Ascending aorta (tissue), 2 donors: ENCODE results near the gene AQP6. TPM values are rescaled to one million over a fixed set of nuclear protein-coding genes. Genes with fewer than 3 reads are reported as not detected.

Source experiments
- DNase-seq, 2 donors: peaks; one replicate each; pipeline ENCODE4 v3.0.0-alpha.2; 2019; ENCODE audit warnings: low spot score in 2 of 2
- H3K27ac ChIP-seq, 2 donors: fragments of 200-600 bp; sonication (generic); one replicate each; pipeline ENCODE4 v1.5.1; 2016 to 2017; ENCODE audit warnings: mild to moderate bottlenecking in 1 of 2
- H3K27me3 ChIP-seq: fragments of 200-600 bp; sonication (generic); one replicate; pipeline ENCODE4 v1.5.1; 2017
- H3K36me3 ChIP-seq, 2 donors: fragments of 200-600 bp; sonication (generic); one replicate each; pipeline ENCODE4 v1.5.1; 2016
- H3K4me1 ChIP-seq, 2 donors: fragments of 200-600 bp; sonication (generic); one replicate each; pipeline ENCODE4 v1.5.1; 2016 to 2017; ENCODE audit warnings: mild to moderate bottlenecking in 1 of 2
- H3K4me3 ChIP-seq, 2 donors: fragments of 200-600 bp; sonication (generic); one replicate each; pipeline ENCODE4 v1.5.1; 2016 to 2017; ENCODE audit warnings: mild to moderate bottlenecking in 1 of 2
- H3K9me3 ChIP-seq, 2 donors: fragments of 200-600 bp; sonication (generic); one replicate each; pipeline ENCODE4 v1.5.1; 2016
- CTCF ChIP-seq, 3 experiments: fragments of 200-600 bp in 2 of 3; fragments of 450-650 bp in 1 of 3; sonication (generic) in 2 of 3; IDR thresholded peaks; one replicate each; pipeline ENCODE4 v1.5.1; 2016 to 2019; ENCODE audit warnings: antibody characterized with exemption in 3 of 3, mild to moderate bottlenecking in 1 of 3, moderate library complexity in 1 of 3
- intact Hi-C: fragments of 100-400 bp; cut with DNase I; formaldehyde crosslinking; loops from one replicate; pipeline ENCODE4 v1.15.1; 2023
- total RNA-seq: library from RNA; depleted of rRNA; stranded (reverse); fragments of >200 nt; gene quantifications from one replicate; pipeline ENCODE4 v1.1.0, GENCODE V29; 2016

AQP6 gene
- total RNA-seq, 1 donor from 2014 or later: not detected

- H3K27ac ChIP-seq: no peak overlapping the region
- no peak for DNase-seq
- TF ChIP-seq CTCF (IDR thresholded peaks at IDR 0.05): no peak
- intact Hi-C loops: loop anchor here (2.0 to 10.0 kb wide), 2 partner anchors 98 to 200 kb away; partner anchors contain the start of gene CERS5
- H3K27me3 ChIP-seq: no peaks in the 10 kb centered on the region
- H3K36me3 ChIP-seq: no peaks in the 10 kb centered on the region
- H3K9me3 ChIP-seq: no peaks in the 10 kb centered on the region
- peaks cover 0 to 23% of the 10 kb centered on the region in 2 donors for H3K4me1 ChIP-seq
- H3K4me3 ChIP-seq: no peak overlapping the region
Measured at GRCh38 chr12:49964849-49965624, 7.7 kb upstream of the AQP6 start.

DNA sequence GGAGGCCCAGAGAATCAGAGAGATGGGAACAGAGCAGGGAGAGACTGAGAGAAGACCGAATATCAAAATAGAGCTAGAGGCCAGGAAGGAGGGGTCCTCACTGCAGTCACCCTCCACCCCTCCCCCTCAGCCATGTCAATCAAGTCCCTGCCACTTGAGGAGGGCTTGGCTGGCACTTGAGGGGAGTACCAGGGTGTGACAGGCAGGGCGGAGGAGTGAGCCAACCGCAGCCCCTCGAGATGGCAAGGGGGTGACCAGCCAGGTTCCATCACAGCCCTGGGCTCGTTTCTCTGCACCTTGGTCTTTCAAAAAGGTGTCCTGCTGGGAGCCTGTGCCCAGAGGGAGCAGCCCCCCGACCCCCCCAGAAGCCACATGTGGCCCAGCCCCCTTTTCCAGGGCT lies 6.9 kb upstream of the AQP6 start:
- Histone ChIP-seq H3K27me3 (no peaks in the 10 kb centered on the region), H3K4me3 (no peak overlapping the region), H3K4me1 (peaks cover 0 to 21% of the 10 kb centered on the region in 2 donors), H3K27ac (no peak overlapping the region), H3K36me3 (no peaks in the 10 kb centered on the region), H3K9me3 (no peaks in the 10 kb centered on the region)
- no peak for TF ChIP-seq CTCF (IDR thresholded peaks at IDR 0.05)
- intact Hi-C loops: loop anchor here (2.0 to 10.0 kb wide), 4 partner anchors 91 to 199 kb away; partner anchors contain the start of genes ASIC1 and CERS5
- no peak for DNase-seq

GRCh38 chr12:49966511-49967041 lies 6.2 kb upstream of the AQP6 start:
- H3K27ac ChIP-seq: no peak overlapping the region
- no peak for DNase-seq
- intact Hi-C loops: loop anchor here (2.0 to 10.0 kb wide), 3 partner anchors 90 to 198 kb away; partner anchors contain the start of genes ASIC1 and CERS5

GRCh38 chr12:49967042-49967776 lies 5.5 kb upstream of the AQP6 start:
- H3K36me3 ChIP-seq: no peaks in the 10 kb centered on the region
- H3K4me1 ChIP-seq: peaks cover 0 to 17% of the 10 kb centered on the region in 2 donors
- H3K27ac ChIP-seq: no peak overlapping the region
- H3K27me3 ChIP-seq: no peaks in the 10 kb centered on the region
- H3K4me3 ChIP-seq: peak overlapping the region; percentile 44 to 51
- DNase-seq: peak; percentile 36 to 91
- intact Hi-C loops: loop anchor here (2.0 to 10.0 kb wide), 3 partner anchors 90 to 198 kb away; partner anchors contain the start of genes ASIC1 and CERS5
- TF ChIP-seq CTCF (IDR thresholded peaks at IDR 0.05): peak; percentile 76 to 95 (median 83)
- H3K9me3 ChIP-seq: no peaks in the 10 kb centered on the region

More at GRCh38 chr12:49966511-49967041, 6.2 kb upstream of the AQP6 start:
- TF ChIP-seq CTCF (IDR thresholded peaks at IDR 0.05): no peak
- no peaks in the 10 kb centered on the region for H3K27me3 ChIP-seq
- no peaks in the 10 kb centered on the region for H3K36me3 ChIP-seq
- H3K9me3 ChIP-seq: no peaks in the 10 kb centered on the region
- H3K4me1 ChIP-seq: peaks cover 0 to 17% of the 10 kb centered on the region in 2 donors
- no peak overlapping the region for H3K4me3 ChIP-seq

- Histone ChIP-seq H3K9me3 (no peaks in the 10 kb centered on the region), H3K27ac (no peak overlapping the region), H3K4me3 (peak overlapping the region; percentile 44 to 51), H3K4me1 (peaks cover 0 to 12% of the 10 kb centered on the region in 2 donors), H3K27me3 (no peaks in the 10 kb centered on the region), H3K36me3 (no peaks in the 10 kb centered on the region)
- DNase-seq: no peak
- intact Hi-C loops: loop anchor here (2.0 to 10.0 kb wide), 3 partner anchors 89 to 197 kb away; partner anchors contain the start of genes ASIC1 and CERS5
- peak in 1 of 3 experiments; percentile 0 for TF ChIP-seq CTCF (IDR thresholded peaks at IDR 0.05)
Measured at GRCh38 chr12:49967777-49968250, 4.9 kb upstream of the AQP6 start.
